GM06990 (cell line): ENCODE data around the gene CD2AP.

Experiments used
- DNase-seq: peaks from one replicate; pipeline ENCODE4 v3.0.0-alpha.2; 2011; ENCODE audit not compliant: insufficient read length; ENCODE audit errors: extremely low read depth
- H3K27me3 ChIP-seq: replicated peaks from 2 replicates; pipeline ENCODE4 v1.6.0; 2011; ENCODE audit warnings: low read length; ENCODE audit not compliant: control insufficient read depth, insufficient read depth
- H3K36me3 ChIP-seq: 2 replicates; pipeline ENCODE4 v1.5.1; 2011; ENCODE audit warnings: low read length; ENCODE audit not compliant: control insufficient read depth, insufficient read depth
- H3K4me3 ChIP-seq: replicated peaks from 2 replicates; pipeline ENCODE4 v1.5.1; 2011; ENCODE audit warnings: low read depth, mild to moderate bottlenecking, control low read depth, low read length
- CTCF ChIP-seq: IDR thresholded peaks from 2 replicates; pipeline ENCODE4 v1.5.1; 2011; ENCODE audit warnings: low read length, control low read depth, mild to moderate bottlenecking, inconsistent platforms; ENCODE audit not compliant: insufficient read depth, poor library complexity, severe bottlenecking

Gene CD2AP

GRCh38 chr6:47455533-47456209 is 21.9 kb upstream of the CD2AP start:
- no peaks in the 10 kb centered on the region for H3K27me3 ChIP-seq
- peak; percentile 38 for DNase-seq
- no peaks in the 10 kb centered on the region for H3K36me3 ChIP-seq
- no peak for TF ChIP-seq CTCF
- no peak overlapping the region for H3K4me3 ChIP-seq

GRCh38 chr6:47456536-47456975 is 21.0 kb upstream of the CD2AP start:
- H3K4me3 ChIP-seq, result no peak overlapping the region
- no peaks in the 10 kb centered on the region for H3K36me3 ChIP-seq
- no peaks in the 10 kb centered on the region for H3K27me3 ChIP-seq
- DNase-seq, result no peak
- TF ChIP-seq CTCF, result no peak

DNA sequence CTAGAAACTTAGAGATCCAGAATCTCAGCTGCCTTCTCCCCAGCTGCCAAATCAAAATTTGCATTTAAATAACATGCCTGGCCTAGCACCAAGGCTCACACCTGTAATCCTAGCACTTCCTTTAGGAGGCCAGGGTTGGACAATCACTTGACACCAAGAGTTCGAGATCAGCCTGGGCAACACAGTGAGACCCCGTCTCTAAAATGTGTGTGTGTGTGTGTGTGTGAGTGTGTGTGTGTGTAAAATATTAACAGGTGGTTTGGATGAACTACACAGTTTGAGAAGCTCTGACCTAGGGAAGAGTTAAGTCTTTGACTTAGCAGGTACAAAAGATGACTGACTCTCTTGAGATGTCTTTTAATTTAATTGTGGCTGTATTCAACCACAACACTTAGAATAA is 20.2 kb upstream of the CD2AP start:
- no peak for TF ChIP-seq CTCF
- H3K36me3 ChIP-seq, result no peaks in the 10 kb centered on the region

GRCh38 chr6:47464052-47464451 is 13.5 kb upstream of the CD2AP start:
- Histone ChIP-seq H3K27me3 (no peaks in the 10 kb centered on the region), H3K36me3 (no peaks in the 10 kb centered on the region), H3K4me3 (no peak overlapping the region)
- DNase-seq, result no peak
- no peak for TF ChIP-seq CTCF

More for the DNA sequence above, 20.2 kb upstream of the CD2AP start:
- DNase-seq, result no peak
- H3K4me3 ChIP-seq, result no peak overlapping the region
- no peaks in the 10 kb centered on the region for H3K27me3 ChIP-seq

DNA sequence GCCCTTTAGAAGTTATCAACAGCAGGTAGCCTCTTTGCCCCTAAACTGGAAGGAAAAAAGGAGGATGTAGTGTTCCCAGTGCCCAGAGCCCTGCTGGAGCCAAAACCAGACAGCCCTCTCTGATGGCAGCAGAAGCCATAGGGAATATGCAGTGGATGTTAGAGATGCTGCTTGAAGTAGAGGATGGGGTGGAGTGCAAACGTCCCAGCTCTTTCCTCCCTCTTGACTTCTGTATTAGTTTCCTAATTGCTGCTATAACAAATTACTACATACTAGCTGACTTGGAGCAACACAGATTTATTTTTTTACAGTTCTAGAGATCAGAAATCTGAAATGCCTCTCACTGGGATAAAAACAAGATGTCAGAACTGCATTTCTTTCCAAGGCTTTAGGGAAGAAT is 12.5 kb upstream of the CD2AP start:
- Histone ChIP-seq H3K27me3 (no peaks in the 10 kb centered on the region), H3K4me3 (no peak overlapping the region), H3K36me3 (no peaks in the 10 kb centered on the region)
- no peak for DNase-seq
- no peak for TF ChIP-seq CTCF

DNA sequence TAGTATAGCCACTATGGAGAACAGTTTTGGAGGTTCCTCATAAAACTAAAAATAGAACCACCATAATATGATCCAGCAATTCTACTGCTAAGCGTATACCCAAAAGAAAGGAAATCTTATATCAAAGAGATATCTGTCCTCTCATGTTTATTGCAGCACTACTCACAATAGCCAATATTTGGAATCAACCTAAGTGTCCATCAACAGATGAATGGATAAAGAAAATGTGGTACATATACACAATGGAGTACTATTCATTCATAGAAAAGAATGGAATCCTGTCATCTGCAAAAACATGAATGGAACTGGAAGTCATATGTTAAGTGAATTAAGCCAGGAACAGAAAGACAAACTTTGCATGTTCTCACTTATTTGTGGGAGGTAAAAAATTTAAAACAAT is 5.7 kb upstream of the CD2AP start:
- TF ChIP-seq CTCF, result no peak
- Histone ChIP-seq H3K36me3 (no peaks in the 10 kb centered on the region), H3K27me3 (no peaks in the 10 kb centered on the region), H3K4me3 (no peak overlapping the region)
- DNase-seq, result no peak
